GM10248 (cell line): ENCODE results near the gene PRXL2B.

Experiments used
- CTCF ChIA-PET: fragments of 300-600 bp; sonication (Branson Sonifier 250); formaldehyde crosslinking; extraction: SDS; loops from one replicate; lab custom pipeline; 2021; ENCODE audit warnings: antibody characterized with exemption; lab: Yijun Ruan, JAX
- POLR2A ChIA-PET: fragments of 350-650 bp; sonication (Branson Sonifier 250); formaldehyde crosslinking; extraction: SDS; loops from one replicate; lab custom pipeline; 2020; ENCODE audit warnings: antibody characterized with exemption; lab: Yijun Ruan, JAX
- DNase-seq: peaks from one replicate; pipeline ENCODE4 v3.0.0; 2012; ENCODE audit errors: extremely low spot score
- TF ChIP-seq, protein P1 (sequence below): IDR thresholded peaks from 2 replicates; pipeline ENCODE4 v1.5.1; 2012; ENCODE audit warnings: mild to moderate bottlenecking, low read depth; ENCODE audit errors: extremely low read depth, missing control alignments, control extremely low read depth

PRXL2B gene

DNA sequence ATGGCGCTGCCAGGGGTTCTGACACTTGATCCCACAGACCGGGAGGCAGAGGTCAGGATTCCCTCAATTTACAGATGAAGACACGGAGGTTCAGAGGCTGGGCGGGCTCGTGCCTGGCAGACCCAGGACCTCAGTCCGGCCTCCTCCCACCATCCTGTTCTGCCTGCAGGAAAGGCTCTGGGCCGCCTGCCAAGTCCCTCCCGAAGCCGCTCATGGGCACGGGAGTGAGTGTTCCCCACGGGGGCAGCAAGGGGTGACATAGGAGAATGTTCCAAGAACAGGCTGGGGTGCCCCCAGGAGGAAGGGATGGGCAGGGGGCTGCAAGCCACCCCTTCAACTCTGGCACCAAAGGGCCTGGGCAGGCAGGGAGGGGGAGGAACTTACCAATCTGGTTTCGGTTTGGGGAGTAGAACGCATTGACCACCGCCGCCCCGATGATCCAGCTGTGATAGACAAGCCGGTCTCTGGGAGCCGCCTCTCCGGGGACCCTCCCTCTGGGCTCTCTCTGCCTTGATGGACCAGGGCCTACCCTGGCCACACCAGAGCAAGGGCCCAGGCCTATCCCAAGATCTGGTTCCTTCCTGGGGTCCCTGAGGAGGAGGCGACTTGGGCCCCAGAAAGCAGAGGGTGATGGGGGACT lies 7.5 kb downstream of the PRXL2B start:
- POLR2A ChIA-PET, result no interaction called here
- CTCF ChIA-PET, result no interaction called here
- no peak for DNase-seq
- TF ChIP-seq, protein P1, sequence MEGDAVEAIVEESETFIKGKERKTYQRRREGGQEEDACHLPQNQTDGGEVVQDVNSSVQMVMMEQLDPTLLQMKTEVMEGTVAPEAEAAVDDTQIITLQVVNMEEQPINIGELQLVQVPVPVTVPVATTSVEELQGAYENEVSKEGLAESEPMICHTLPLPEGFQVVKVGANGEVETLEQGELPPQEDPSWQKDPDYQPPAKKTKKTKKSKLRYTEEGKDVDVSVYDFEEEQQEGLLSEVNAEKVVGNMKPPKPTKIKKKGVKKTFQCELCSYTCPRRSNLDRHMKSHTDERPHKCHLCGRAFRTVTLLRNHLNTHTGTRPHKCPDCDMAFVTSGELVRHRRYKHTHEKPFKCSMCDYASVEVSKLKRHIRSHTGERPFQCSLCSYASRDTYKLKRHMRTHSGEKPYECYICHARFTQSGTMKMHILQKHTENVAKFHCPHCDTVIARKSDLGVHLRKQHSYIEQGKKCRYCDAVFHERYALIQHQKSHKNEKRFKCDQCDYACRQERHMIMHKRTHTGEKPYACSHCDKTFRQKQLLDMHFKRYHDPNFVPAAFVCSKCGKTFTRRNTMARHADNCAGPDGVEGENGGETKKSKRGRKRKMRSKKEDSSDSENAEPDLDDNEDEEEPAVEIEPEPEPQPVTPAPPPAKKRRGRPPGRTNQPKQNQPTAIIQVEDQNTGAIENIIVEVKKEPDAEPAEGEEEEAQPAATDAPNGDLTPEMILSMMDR, result no peak

DNA sequence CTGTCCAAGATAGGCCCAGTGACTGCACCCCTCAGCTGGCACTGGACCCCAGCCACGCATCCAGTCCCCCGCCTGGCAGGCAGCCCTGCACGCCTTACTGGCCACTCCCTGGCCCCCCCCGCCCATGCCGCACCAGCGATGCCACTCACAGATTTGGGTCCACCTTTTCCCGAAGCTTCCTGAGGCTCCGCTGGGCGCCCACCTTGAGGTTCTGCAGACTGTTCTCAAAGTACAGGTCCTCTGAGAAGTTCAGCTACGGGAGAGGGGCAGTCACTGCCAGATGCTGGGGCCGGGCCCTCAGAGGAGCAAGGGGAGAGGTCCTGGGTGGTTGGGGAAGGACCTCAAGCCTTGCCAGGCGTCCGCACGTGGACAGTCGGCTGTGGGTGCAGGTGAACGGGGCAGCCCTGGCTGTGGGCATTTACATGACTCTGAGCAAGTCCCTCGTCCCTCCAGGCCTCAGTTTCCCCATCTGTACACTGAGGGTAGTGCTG lies 8.1 kb downstream of the PRXL2B start:
- TF ChIP-seq, protein P1, result no peak
- POLR2A ChIA-PET, result no interaction called here
- no peak for DNase-seq
- CTCF ChIA-PET, result no interaction called here

DNA sequence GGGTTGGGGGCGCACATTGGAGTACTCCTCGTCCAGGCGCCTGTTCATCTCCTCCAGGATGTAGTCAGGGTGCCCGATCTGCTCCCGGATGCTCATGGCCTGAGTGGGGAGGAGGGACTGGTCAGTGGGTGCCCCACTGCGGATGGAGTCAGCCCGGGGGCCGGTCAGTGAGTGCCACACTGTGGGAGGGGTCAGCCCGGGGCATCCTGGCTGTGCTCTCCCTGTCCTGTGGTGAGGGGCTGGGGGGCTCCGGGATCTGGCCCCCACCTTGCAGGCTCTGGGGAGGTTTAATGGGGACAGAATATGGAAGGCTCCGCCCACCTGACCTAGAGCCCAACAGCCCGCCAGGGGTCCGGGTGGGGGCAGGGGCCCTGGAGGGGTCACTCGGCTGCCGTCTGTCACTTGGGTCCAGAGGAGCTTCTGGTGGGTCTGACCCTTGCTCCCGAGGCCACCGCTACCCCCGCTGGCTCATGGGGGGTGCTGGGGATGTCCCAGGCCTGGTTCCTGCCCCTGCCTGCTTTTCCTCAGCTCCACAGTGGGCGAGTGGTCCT lies 8.8 kb downstream of the PRXL2B start:
- ChIA-PET CTCF (no interaction called here), POLR2A (no interaction called here)
- DNase-seq, result no peak

DNA sequence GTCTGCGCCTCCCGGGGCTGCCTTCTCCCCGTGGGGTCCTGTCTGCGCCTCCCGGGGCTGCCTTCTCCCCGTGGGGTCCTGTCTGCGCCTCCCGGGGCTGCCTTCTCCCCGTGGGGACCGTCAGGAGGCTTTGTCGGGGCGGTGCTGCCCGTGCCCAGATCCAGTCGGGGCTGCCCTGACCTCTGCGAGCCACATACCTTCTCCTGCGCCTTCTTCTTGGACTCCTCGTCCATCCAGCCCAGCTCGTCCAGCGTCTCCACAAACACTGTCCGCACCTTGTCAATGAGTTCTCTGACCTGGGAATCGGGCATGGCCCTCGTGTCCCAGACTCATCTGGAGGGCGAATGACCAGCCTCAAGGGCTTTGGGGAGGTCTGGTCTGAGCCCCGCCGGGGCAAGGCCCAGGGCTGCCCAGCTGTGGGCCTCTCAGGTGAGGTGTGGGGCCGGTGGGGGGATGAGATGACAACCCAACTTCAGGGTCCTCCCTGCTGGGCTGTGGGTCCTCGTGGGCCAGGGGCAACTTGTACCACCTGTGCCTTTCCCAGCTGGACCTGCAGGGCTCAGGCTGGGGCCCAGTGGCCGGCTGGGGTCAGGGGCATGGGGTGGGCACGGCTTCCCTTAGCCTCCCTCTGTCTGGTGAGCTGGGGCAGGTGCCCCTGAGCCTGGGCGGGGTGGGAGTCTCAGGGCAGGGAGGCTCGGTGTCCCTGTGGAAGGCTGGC lies 9.4 kb downstream of the PRXL2B start:
- ChIA-PET POLR2A (no interaction called here), CTCF (no interaction called here)
- no peak for DNase-seq

More for the DNA sequence above, 8.8 kb downstream of the PRXL2B start:
- TF ChIP-seq, protein P1, result no peak

DNA sequence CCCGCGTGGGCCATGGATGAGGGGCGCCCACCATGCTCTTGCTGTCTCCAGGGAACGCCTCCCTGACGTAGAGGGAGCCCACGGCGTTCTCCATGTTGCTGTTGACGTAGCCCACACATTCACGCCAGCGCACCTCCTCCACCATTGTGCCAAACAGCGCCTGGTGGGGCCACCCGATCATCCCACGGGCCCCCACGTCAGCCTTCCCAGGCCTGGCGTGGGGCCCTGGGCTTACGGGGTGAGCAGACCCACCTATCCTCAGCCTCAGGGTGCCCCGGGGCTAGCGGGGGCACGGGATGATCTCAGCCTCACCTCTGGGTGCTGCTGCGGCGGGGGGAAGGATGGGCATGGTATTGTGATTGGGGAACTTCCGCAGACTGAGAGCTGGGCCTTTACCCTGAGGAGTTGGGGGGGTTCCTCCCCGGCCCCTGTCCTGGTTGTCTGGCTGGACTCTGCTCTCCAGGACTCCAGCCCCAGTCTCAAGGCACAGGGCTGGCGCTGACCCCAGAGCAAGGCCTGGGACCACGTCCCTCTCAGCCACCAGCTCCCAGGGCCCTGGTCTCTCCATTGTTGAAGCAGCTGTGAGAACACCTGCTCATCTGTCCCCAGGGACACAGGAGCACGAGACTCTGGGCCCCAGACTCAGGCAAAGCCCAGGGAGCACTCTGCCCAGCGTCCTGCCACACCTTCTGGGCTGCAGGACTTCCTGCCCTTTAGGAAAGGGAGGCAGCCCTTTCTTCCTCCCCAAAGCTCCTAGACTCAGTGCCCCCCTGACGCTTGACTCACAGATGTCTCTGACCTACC lies 10.2 kb downstream of the PRXL2B start:
- DNase-seq, result no peak
- TF ChIP-seq, protein P1, result no peak
- ChIA-PET POLR2A (no interaction called here), CTCF (no interaction called here)

More for the DNA sequence above, 9.4 kb downstream of the PRXL2B start:
- TF ChIP-seq, protein P1, result no peak
